ENCODE measurements around the gene HERPUD1. TPM values are rescaled to one million over a fixed set of nuclear protein-coding genes. Genes with fewer than 3 reads are reported as not detected.

The HERPUD1 gene
- total and polyA plus RNA-seq, 2 of the 8 experiments (the other 6 are each of a cell fraction or from before 2014, with no cell fraction given), result 23.3 to 34.7 TPM

DNA sequence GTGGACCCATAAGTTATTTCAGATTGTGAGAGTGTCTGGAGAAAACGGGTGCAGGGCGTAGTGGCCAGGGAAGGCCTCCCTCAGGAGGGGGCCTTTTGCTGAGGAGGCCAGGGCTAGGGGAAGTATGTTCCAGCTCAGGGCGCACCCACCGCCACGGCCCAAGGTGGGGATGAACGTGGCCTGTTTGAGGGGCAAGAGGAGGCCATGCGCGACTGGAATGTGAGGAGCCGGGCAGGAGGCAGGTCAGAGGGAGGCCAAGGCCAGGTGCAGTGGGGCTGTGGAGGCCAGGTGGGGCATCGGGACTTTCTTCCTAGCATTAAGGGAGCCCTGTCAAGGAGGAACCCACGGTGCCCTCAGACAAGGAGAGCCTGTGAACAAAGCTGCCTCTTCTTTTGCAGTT is 40.3 kb upstream of the HERPUD1 start:
- Histone ChIP-seq H2AFZ (ENCODE audit: low read length) (no peak overlapping the region), H3K27me3 (replicated peaks in 1 of 4; ENCODE audit: control insufficient read depth in 3 of 4, extremely low read depth in 1 of 4, insufficient read depth in 3 of 4, low read length in 3 of 4) (no peaks in the 10 kb centered on the region), H3K23me2 (ENCODE audit: low read depth, low read length) (no peaks in the 10 kb centered on the region), H2BK20ac (ENCODE audit: low read length) (no peak overlapping the region), H2BK5ac (ENCODE audit: low read depth, low read length) (no peak overlapping the region), H4K8ac (ENCODE audit: extremely low read depth, insufficient read depth, low read length) (no peak overlapping the region; the same call in 1 of the 2 replicates), H4K91ac (replicated peaks; ENCODE audit: insufficient read length, low read length) (no peak overlapping the region), H3K9ac (replicated peaks in 1 of 4; ENCODE audit: extremely low read depth in 1 of 4, low read depth in 3 of 4, low read length in 3 of 4) (no peak overlapping the region), H3K4me3 (ENCODE audit: extremely low read depth in 1 of 4, insufficient read depth in 2 of 4, low read depth in 3 of 4, low read length in 4 of 4) (no peak overlapping the region), H3K9me3 (ENCODE audit: insufficient read depth in 2 of 2, low read depth in 1 of 2, low read length in 1 of 2) (peaks cover 0 to 4% of the 10 kb centered on the region in 2 experiments; a peak in 2 of 4 replicates), H4K20me1 (replicated peaks in 1 of 2; ENCODE audit: control insufficient read depth in 1 of 2, insufficient read depth in 2 of 2, low read length in 2 of 2) (no peaks in the 10 kb centered on the region), H2AK5ac (ENCODE audit: low read depth, low read length) (no peak overlapping the region), H3K4ac (replicated peaks; ENCODE audit: insufficient read length, low read depth, low read length) (no peak overlapping the region), H2BK120ac (replicated peaks; ENCODE audit: low read depth, low read length) (no peak overlapping the region), H3K4me1 (replicated peaks in 1 of 4; ENCODE audit: control insufficient read depth in 3 of 4, insufficient read depth in 4 of 4, low read length in 3 of 4) (no peaks in the 10 kb centered on the region), H3K14ac (ENCODE audit: insufficient read length) (no peak overlapping the region), H3K23ac (ENCODE audit: insufficient read length) (no peak overlapping the region), H2BK15ac (ENCODE audit: low read length) (no peak overlapping the region), H4K5ac (ENCODE audit: insufficient read length, low read depth, low read length) (no peak overlapping the region), H3K36me3 (ENCODE audit: control insufficient read depth in 2 of 4, insufficient read depth in 4 of 4, low read length in 3 of 4) (no peaks in the 10 kb centered on the region), H3K18ac (ENCODE audit: extremely low read depth, low read length) (no peak overlapping the region), H3K27ac (ENCODE audit: low read depth, low read length) (no peak overlapping the region), H3K4me2 (ENCODE audit: insufficient read depth in 1 of 2, low read depth in 2 of 2, low read length in 2 of 2) (no peak overlapping the region), H3K79me2 (ENCODE audit: control insufficient read depth in 1 of 2, insufficient read depth in 2 of 2, low read length in 2 of 2) (no peaks in the 10 kb centered on the region), H2BK12ac (ENCODE audit: low read depth, low read length) (no peak overlapping the region), H3K79me1 (ENCODE audit: low read depth, low read length) (no peaks in the 10 kb centered on the region), H3K56ac (replicated peaks; ENCODE audit: insufficient read length, low read depth, low read length) (no peak overlapping the region)
- POLR2A ChIA-PET (ENCODE audit: partially characterized antibody), result interaction anchor here (1.0 to 5.5 kb wide), 3 partner anchors 39 to 52 kb away, joined by 3 to 18 read pairs (median 4); partner anchors contain the start of gene HERPUD1
- CTCF ChIA-PET (ENCODE audit: partially characterized antibody), result interaction anchor here (0.6 to 2.7 kb wide), 4 partner anchors 28 to 1615 kb away, joined by 3 to 7 read pairs (median 4); partner anchors contain the start of gene SLC12A3
- DNase-seq (ENCODE audit: low read depth in 1 of 2, low spot score in 2 of 2) (no peak), FAIRE-seq (no peak)
- 91% methylated on average over 11 of the region's 11 CpGs; no CpG with 5 or more reads in 1 of the 2 experiments for WGBS, 2 experiments (ENCODE audit: extremely low coverage in 1 of 2, insufficient coverage in 1 of 2, insufficient read length in 1 of 2, insufficient replicate concordance in 2 of 2, low coverage in 1 of 2, low lambda C conversion rate in 2 of 2, missing lambda C conversion rate in 1 of 2)
- TF ChIP-seq SP2 (IDR thresholded peaks at IDR 0.05; ENCODE audit: low read length) (no peak), BCL11A (IDR thresholded peaks at IDR 0.05; ENCODE audit: low read depth in 2 of 2, low read length in 2 of 2) (no peak), RBBP5 (IDR thresholded peaks at IDR 0.05; ENCODE audit: borderline replicate concordance, low read depth, low read length) (no peak), JUND (IDR thresholded peaks at IDR 0.05; ENCODE audit: low read length) (no peak), POLR2AphosphoS5 (IDR thresholded peaks at IDR 0.05; ENCODE audit: low read depth, low read length) (no peak)
